ENCODE measurements around the gene SHKBP1. TPM values are rescaled to one million over a fixed set of nuclear protein-coding genes. Genes with fewer than 3 reads are reported as not detected.
A peak's percentile ranks its signal among the peaks of the same experiment; 100 is the strongest.

The SHKBP1 gene
- total and polyA plus RNA-seq, 2 of the 4 experiments (the other 2 are of a cell fraction) = 15.6 to 94.0 TPM

DNA sequence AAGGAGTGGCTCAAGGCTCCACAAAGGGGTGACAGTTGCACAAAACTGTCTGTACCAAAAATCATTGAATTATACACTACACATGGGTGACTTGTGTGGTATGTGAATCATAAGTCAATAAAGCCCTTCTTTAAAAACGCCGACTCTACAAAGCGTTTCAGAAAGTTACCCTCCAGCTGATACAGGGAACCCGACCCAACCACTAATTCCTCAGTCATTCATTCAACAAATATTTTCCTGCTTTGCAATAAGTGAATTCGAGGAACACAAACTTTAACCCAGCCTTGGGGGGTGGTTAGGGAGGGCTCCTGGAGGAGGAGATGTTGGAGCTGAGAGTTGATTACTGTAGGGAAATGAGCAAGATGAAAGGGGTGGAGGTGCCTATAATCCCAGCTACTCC is 56.5 kb downstream of the SHKBP1 start:
- Histone ChIP-seq H2BK15ac (ENCODE audit: low read depth, low read length) (peak overlapping the region; percentile 75; the same call in 1 of the 3 replicates), H4K91ac (ENCODE audit: insufficient read depth, low read depth, low read length) (peak overlapping the region; percentile 67), H2AFZ (replicated peaks; ENCODE audit: low read length, poor library complexity) (peak overlapping the region; percentile 6), H3K14ac (replicated peaks; ENCODE audit: low read depth, low read length) (peak overlapping the region; percentile 64; the same call in 1 of the 2 replicates), H2BK5ac (ENCODE audit: low read depth, low read length, poor library complexity, severe bottlenecking) (peak overlapping the region; percentile 30), H3K4me2 (ENCODE audit: low read depth, low read length) (peak overlapping the region; percentile 7), H3K79me1 (ENCODE audit: low read depth in 1 of 2, low read length in 2 of 2) (0 out of 4 replicates have a peak, but pooled peaks cover 0 to 3% of the 10 kb centered on the region in 2 experiments), H3K27me3 (ENCODE audit: control insufficient read depth, insufficient read depth, low read length) (no peaks in the 10 kb centered on the region), H3K36me3 (ENCODE audit: control insufficient read depth, insufficient read depth, low read length) (peaks cover 19% of the 10 kb centered on the region; the same call in 1 of the 2 replicates), H3K23ac (ENCODE audit: low read depth, low read length) (peak overlapping the region; percentile 53; the same call in 1 of the 2 replicates), H3K27ac (ENCODE audit: insufficient read depth, low read length) (peak overlapping the region; percentile 89), H3K9me3 (ENCODE audit: control insufficient read depth, insufficient read depth, low read length) (no peaks in the 10 kb centered on the region), H2BK20ac (ENCODE audit: low read depth, low read length) (peak overlapping the region; percentile 60), H3K18ac (ENCODE audit: low read depth, low read length) (peak overlapping the region; percentile 46), H2AK5ac (ENCODE audit: low read depth, low read length) (peak overlapping the region; percentile 98), H4K5ac (ENCODE audit: low read depth, low read length) (peak overlapping the region; percentile 36; the same call in 1 of the 2 replicates), H4K8ac (ENCODE audit: low read depth in 2 of 2, low read length in 2 of 2) (peak overlapping the region; percentile 7 to 10; a peak in 2 of 4 replicates), H2BK120ac (ENCODE audit: low read depth, low read length) (peak overlapping the region; percentile 83), H3K9ac (ENCODE audit: low read depth, low read length) (peak overlapping the region; percentile 25; the same call in 1 of the 2 replicates), H3K4ac (ENCODE audit: low read depth, low read length) (peak overlapping the region; percentile 84), H4K20me1 (ENCODE audit: insufficient read depth, low read length) (no peaks in the 10 kb centered on the region), H2AK9ac (replicated peaks; ENCODE audit: low read depth, low read length, poor library complexity) (peak overlapping the region; percentile 29), H3K9me1 (ENCODE audit: insufficient read depth, low read length) (peaks cover 18% of the 10 kb centered on the region), H3K56ac (ENCODE audit: extremely low read depth, insufficient read depth, low read length) (no peak overlapping the region; the same call in 1 of the 2 replicates), H3K4me3 (ENCODE audit: insufficient read depth, low read depth, low read length) (no peak overlapping the region), H3K4me1 (ENCODE audit: control insufficient read depth, insufficient read depth, low read length) (peaks cover 14% of the 10 kb centered on the region)
- in situ Hi-C loops (cut with MboI; ENCODE audit: low sequenced_read_pairs) (no loop called here), intact Hi-C loops (cut with micrococcal nuclease) (loop anchor here (1.0 kb wide), 2 partner anchors 18 to 30 kb away; no protein-coding TSS in a partner anchor), dilution Hi-C loops (cut with HindIII; ENCODE audit: low sequenced_read_pairs, unreplicated experiment) (no loop called here)
- POLR2A ChIA-PET (ENCODE audit: unreplicated experiment) = no interaction called here
- CTCF ChIA-PET = interaction anchor here (0.6 to 3.6 kb wide), 4 partner anchors 12 to 169 kb away, joined by 3 to 34 read pairs (median 21); no protein-coding TSS in a partner anchor
- ATAC-seq (ENCODE audit: low read depth) (peak; percentile 68), DNase-seq (peak; percentile 85)
- WGBS, 2 experiments (ENCODE audit: extremely low coverage in 2 of 2, insufficient read length in 1 of 2) = 0% methylated on average over 1 of the region's 5 CpGs; no CpG with 5 or more reads in 1 of the 2 experiments
- BruUV-seq (replicated peaks) = no TSS peak
- TF ChIP-seq, protein P1, sequence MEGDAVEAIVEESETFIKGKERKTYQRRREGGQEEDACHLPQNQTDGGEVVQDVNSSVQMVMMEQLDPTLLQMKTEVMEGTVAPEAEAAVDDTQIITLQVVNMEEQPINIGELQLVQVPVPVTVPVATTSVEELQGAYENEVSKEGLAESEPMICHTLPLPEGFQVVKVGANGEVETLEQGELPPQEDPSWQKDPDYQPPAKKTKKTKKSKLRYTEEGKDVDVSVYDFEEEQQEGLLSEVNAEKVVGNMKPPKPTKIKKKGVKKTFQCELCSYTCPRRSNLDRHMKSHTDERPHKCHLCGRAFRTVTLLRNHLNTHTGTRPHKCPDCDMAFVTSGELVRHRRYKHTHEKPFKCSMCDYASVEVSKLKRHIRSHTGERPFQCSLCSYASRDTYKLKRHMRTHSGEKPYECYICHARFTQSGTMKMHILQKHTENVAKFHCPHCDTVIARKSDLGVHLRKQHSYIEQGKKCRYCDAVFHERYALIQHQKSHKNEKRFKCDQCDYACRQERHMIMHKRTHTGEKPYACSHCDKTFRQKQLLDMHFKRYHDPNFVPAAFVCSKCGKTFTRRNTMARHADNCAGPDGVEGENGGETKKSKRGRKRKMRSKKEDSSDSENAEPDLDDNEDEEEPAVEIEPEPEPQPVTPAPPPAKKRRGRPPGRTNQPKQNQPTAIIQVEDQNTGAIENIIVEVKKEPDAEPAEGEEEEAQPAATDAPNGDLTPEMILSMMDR (conservative IDR thresholded peaks at IDR 0.05; ENCODE audit: low read depth, low read length) = no peak
- TF ChIP-seq MAFK (IDR thresholded peaks at IDR 0.05; ENCODE audit: low read depth, low read length) (peak; percentile 62), FOS (IDR thresholded peaks at IDR 0.05; ENCODE audit: low read depth, low read length) (0 out of 2 replicates have a peak, but pooled peaks have one; percentile 6), CEBPB (IDR thresholded peaks at IDR 0.05; ENCODE audit: low read depth, low read length) (peak; percentile 25; the same call in 1 of the 2 replicates), MAZ (IDR thresholded peaks at IDR 0.05; ENCODE audit: borderline replicate concordance, low read depth, low read length) (peak; percentile 36; the same call in 1 of the 2 replicates), BHLHE40 (IDR thresholded peaks at IDR 0.05; ENCODE audit: low read depth, low read length) (no peak)
- TF ChIP-seq, protein P2, sequence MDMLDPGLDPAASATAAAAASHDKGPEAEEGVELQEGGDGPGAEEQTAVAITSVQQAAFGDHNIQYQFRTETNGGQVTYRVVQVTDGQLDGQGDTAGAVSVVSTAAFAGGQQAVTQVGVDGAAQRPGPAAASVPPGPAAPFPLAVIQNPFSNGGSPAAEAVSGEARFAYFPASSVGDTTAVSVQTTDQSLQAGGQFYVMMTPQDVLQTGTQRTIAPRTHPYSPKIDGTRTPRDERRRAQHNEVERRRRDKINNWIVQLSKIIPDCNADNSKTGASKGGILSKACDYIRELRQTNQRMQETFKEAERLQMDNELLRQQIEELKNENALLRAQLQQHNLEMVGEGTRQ (IDR thresholded peaks at IDR 0.05; ENCODE audit: low read depth, low read length) = no peak
- TF ChIP-seq, protein P3, sequence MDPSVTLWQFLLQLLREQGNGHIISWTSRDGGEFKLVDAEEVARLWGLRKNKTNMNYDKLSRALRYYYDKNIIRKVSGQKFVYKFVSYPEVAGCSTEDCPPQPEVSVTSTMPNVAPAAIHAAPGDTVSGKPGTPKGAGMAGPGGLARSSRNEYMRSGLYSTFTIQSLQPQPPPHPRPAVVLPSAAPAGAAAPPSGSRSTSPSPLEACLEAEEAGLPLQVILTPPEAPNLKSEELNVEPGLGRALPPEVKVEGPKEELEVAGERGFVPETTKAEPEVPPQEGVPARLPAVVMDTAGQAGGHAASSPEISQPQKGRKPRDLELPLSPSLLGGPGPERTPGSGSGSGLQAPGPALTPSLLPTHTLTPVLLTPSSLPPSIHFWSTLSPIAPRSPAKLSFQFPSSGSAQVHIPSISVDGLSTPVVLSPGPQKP (IDR thresholded peaks at IDR 0.05; ENCODE audit: borderline replicate concordance, low read depth, low read length) = no peak

Measured in IMR-90 (cell line).